ENCODE results near the gene PLD3.
"Not testable (repeated sequence)": the region's sequence is repeated elsewhere in the genome, so short reads cannot be mapped to it uniquely, and the experiment has no call there.

PLD3 gene

GRCh38 chr19:40392123-40392522, 43.6 kb downstream of the PLD3 start:
- no peak for DNase-seq

- DNase-seq: peak; percentile 45
Measured at GRCh38 chr19:40392894-40393517, 44.5 kb downstream of the PLD3 start.

- DNase-seq: no peak
Measured at GRCh38 chr19:40393894-40394815, 45.7 kb downstream of the PLD3 start.

- no peak for DNase-seq
Measured at GRCh38 chr19:40394816-40395210, 46.3 kb downstream of the PLD3 start.

- no peak for DNase-seq
Measured at GRCh38 chr19:40395956-40396355, 47.5 kb downstream of the PLD3 start.

- DNase-seq: no peak
Measured at GRCh38 chr19:40396886-40397567, 48.5 kb downstream of the PLD3 start.

- no peak for DNase-seq
Measured at GRCh38 chr19:40397568-40397906, 49.0 kb downstream of the PLD3 start.

GRCh38 chr19:40398417-40399131, 50.1 kb downstream of the PLD3 start:
- no peak for DNase-seq

GRCh38 chr19:40400559-40400958, 52.1 kb downstream of the PLD3 start:
- DNase-seq: no peak

- peak; percentile 87 for DNase-seq
Measured at GRCh38 chr19:40403262-40403984, 54.9 kb downstream of the PLD3 start.

GRCh38 chr19:40407714-40408597, 59.5 kb downstream of the PLD3 start:
- no peak for DNase-seq

- not testable (repeated sequence) for DNase-seq
Measured at GRCh38 chr19:40408598-40408925, 60.1 kb downstream of the PLD3 start.

- DNase-seq: no peak
Measured at GRCh38 chr19:40410030-40410389, 61.5 kb downstream of the PLD3 start.

GRCh38 chr19:40411125-40411842, 62.8 kb downstream of the PLD3 start:
- no peak for DNase-seq

GRCh38 chr19:40411958-40412499, 63.5 kb downstream of the PLD3 start:
- no peak for DNase-seq

GRCh38 chr19:40412866-40413265, 64.4 kb downstream of the PLD3 start:
- no peak for DNase-seq

GRCh38 chr19:40413291-40413845, 64.9 kb downstream of the PLD3 start, which contains the start of gene PRX:
Gene PRX (minus strand): TSS chr19:40413378. CDS start chr19:40407932, 5,446 bp downstream.
- DNase-seq: no peak

GRCh38 chr19:40414542-40415535, 66.3 kb downstream of the PLD3 start:
- no peak for DNase-seq

- DNase-seq: no peak
Measured at GRCh38 chr19:40415768-40416167, 67.3 kb downstream of the PLD3 start.
